IMR-90 (cell line): ENCODE results near the gene KRTAP19-6. TPM values are rescaled to one million over a fixed set of nuclear protein-coding genes. Genes with fewer than 3 reads are reported as not detected.

Experiments
- ATAC-seq: fragments of 200-7000 bp; cut with Tn5 transposase; 2 replicates; pipeline ENCODE4 v1.9.1; 2020; ENCODE audit warnings: low read depth, mild to moderate bottlenecking, moderate library complexity
- BruUV-seq: library from RNA; stranded (reverse); fragments of 400-500 nt; replicated peaks from 2 replicates; lab custom pipeline; 2021; lab: Mats Ljungman, UMichigan
- CTCF ChIA-PET: fragments of 300-600 bp; formaldehyde crosslinking; extraction: SDS; loops from one replicate; lab custom pipeline; 2021; ENCODE audit warnings: antibody characterized with exemption; lab: Yijun Ruan, JAX
- POLR2A ChIA-PET: fragments of 300-600 bp; sonication (Branson Sonifier 250); formaldehyde crosslinking; loops from one replicate; lab custom pipeline; 2022; ENCODE audit warnings: antibody characterized with exemption; ENCODE audit not compliant: unreplicated experiment; lab: Charles Lee
- DNase-seq: peaks from one replicate; pipeline ENCODE4 v3.0.0; 2013
- H2AFZ ChIP-seq: replicated peaks from 2 replicates; pipeline ENCODE3; 2013; ENCODE audit warnings: low read length, mild to moderate bottlenecking; ENCODE audit not compliant: poor library complexity
- H2AK5ac ChIP-seq: 2 replicates; pipeline ENCODE4 v1.6.1; 2013; ENCODE audit warnings: low read depth, low read length, inconsistent platforms
- H2AK9ac ChIP-seq: replicated peaks from 2 replicates; pipeline ENCODE3; 2013; ENCODE audit warnings: mild to moderate bottlenecking, low read depth, low read length, moderate library complexity; ENCODE audit not compliant: poor library complexity
- H2BK120ac ChIP-seq: 2 replicates; pipeline ENCODE4 v1.6.1; 2013; ENCODE audit warnings: low read depth, low read length, inconsistent platforms
- H2BK15ac ChIP-seq: 3 replicates; pipeline ENCODE4 v1.6.1; 2013; ENCODE audit warnings: low read depth, low read length, inconsistent platforms
- H2BK20ac ChIP-seq: 2 replicates; pipeline ENCODE4 v1.6.1; 2013; ENCODE audit warnings: low read depth, mild to moderate bottlenecking, inconsistent platforms, low read length, moderate library complexity
- H2BK5ac ChIP-seq: 2 replicates; pipeline ENCODE4 v1.6.1; 2013; ENCODE audit warnings: mild to moderate bottlenecking, low read depth, low read length, inconsistent platforms; ENCODE audit not compliant: poor library complexity, severe bottlenecking
- H3K14ac ChIP-seq: replicated peaks from 2 replicates; pipeline ENCODE4 v1.6.1; 2013; ENCODE audit warnings: low read depth, low read length, inconsistent platforms
- H3K18ac ChIP-seq: 2 replicates; pipeline ENCODE4 v1.6.1; 2013; ENCODE audit warnings: low read depth, low read length, control low read depth
- H3K23ac ChIP-seq: 2 replicates; pipeline ENCODE4 v1.6.1; 2013; ENCODE audit warnings: low read depth, low read length, inconsistent platforms
- H3K27ac ChIP-seq: 2 replicates; pipeline ENCODE4 v1.5.1; 2013; ENCODE audit warnings: mild to moderate bottlenecking, control low read depth, low read length; ENCODE audit not compliant: insufficient read depth
- H3K27me3 ChIP-seq: 2 replicates; pipeline ENCODE4 v1.6.1; 2013; ENCODE audit warnings: low read length; ENCODE audit not compliant: control insufficient read depth, insufficient read depth
- H3K36me3 ChIP-seq: 2 replicates; pipeline ENCODE4 v1.6.1; 2013; ENCODE audit warnings: low read length, mixed read lengths; ENCODE audit not compliant: control insufficient read depth, insufficient read depth
- H3K4ac ChIP-seq: 2 replicates; pipeline ENCODE4 v1.6.1; 2013; ENCODE audit warnings: low read depth, low read length, inconsistent platforms
- H3K4me1 ChIP-seq: 2 replicates; pipeline ENCODE4 v1.6.1; 2013; ENCODE audit warnings: low read length, mixed read lengths; ENCODE audit not compliant: control insufficient read depth, insufficient read depth
- H3K4me2 ChIP-seq: 2 replicates; pipeline ENCODE4 v1.6.1; 2013; ENCODE audit warnings: low read depth, mild to moderate bottlenecking, control low read depth, low read length, moderate library complexity
- H3K4me3 ChIP-seq: 2 replicates; pipeline ENCODE4 v1.5.1; 2013; ENCODE audit warnings: low read depth, mild to moderate bottlenecking, control low read depth, low read length, moderate library complexity; ENCODE audit not compliant: insufficient read depth
- H3K56ac ChIP-seq: 2 replicates; pipeline ENCODE4 v1.6.1; 2013; ENCODE audit warnings: low read length, inconsistent platforms; ENCODE audit not compliant: insufficient read depth; ENCODE audit errors: extremely low read depth
- H3K79me1 ChIP-seq, 2 experiments: 2 replicates each; pipeline ENCODE4 v1.6.1; 2013; ENCODE audit warnings: low read length in 2 of 2, inconsistent platforms in 1 of 2, low read depth in 1 of 2
- H3K9ac ChIP-seq: 2 replicates; pipeline ENCODE4 v1.6.1; 2013; ENCODE audit warnings: low read depth, low read length, control low read depth
- H3K9me1 ChIP-seq: 2 replicates; pipeline ENCODE4 v1.6.1; 2013; ENCODE audit warnings: low read length, inconsistent platforms; ENCODE audit not compliant: insufficient read depth
- H3K9me3 ChIP-seq: 2 replicates; pipeline ENCODE4 v1.6.1; 2013; ENCODE audit warnings: low read length; ENCODE audit not compliant: control insufficient read depth, insufficient read depth
- H4K20me1 ChIP-seq: 2 replicates; pipeline ENCODE4 v1.6.1; 2013; ENCODE audit warnings: low read length, inconsistent platforms; ENCODE audit not compliant: insufficient read depth
- H4K5ac ChIP-seq: 2 replicates; pipeline ENCODE4 v1.6.1; 2013; ENCODE audit warnings: mild to moderate bottlenecking, low read depth, low read length, control low read depth
- H4K8ac ChIP-seq, 2 experiments: 2 replicates each; pipeline ENCODE4 v1.6.1; 2013; ENCODE audit warnings: low read depth in 2 of 2, low read length in 2 of 2, control low read depth in 1 of 2, inconsistent platforms in 1 of 2
- H4K91ac ChIP-seq: 2 replicates; pipeline ENCODE4 v1.6.1; 2013; ENCODE audit warnings: low read depth, low read length, inconsistent platforms; ENCODE audit not compliant: insufficient read depth
- CHD1 ChIP-seq: IDR thresholded peaks from 2 replicates; pipeline ENCODE4 v1.6.1; 2012; ENCODE audit warnings: low read depth, low read length, improper control_type of control experiment
- CTCF ChIP-seq: conservative IDR thresholded peaks from 2 replicates; pipeline ENCODE4 v1.5.1; 2012; ENCODE audit warnings: mild to moderate bottlenecking, low read depth, low read length, improper control_type of control experiment
- FOS ChIP-seq: fragments of 150-350 bp; IDR thresholded peaks from 2 replicates; pipeline ENCODE4 v1.6.1; 2016; ENCODE audit warnings: low read depth, low read length
- MAFK ChIP-seq: IDR thresholded peaks from 2 replicates; pipeline ENCODE4 v1.6.1; 2012; ENCODE audit warnings: low read depth, low read length, improper control_type of control experiment
- MAZ ChIP-seq: IDR thresholded peaks from 2 replicates; pipeline ENCODE4 v1.6.1; 2012; ENCODE audit warnings: low read depth, mild to moderate bottlenecking, low read length, improper control_type of control experiment, moderate library complexity, borderline replicate concordance
- MXI1 ChIP-seq: IDR thresholded peaks from 2 replicates; pipeline ENCODE4 v1.6.1; 2012; ENCODE audit warnings: low read depth, mild to moderate bottlenecking, low read length, moderate library complexity, borderline replicate concordance
- NFE2L2 ChIP-seq: fragments of 150-350 bp; IDR thresholded peaks from 2 replicates; pipeline ENCODE4 v1.6.1; 2016; ENCODE audit warnings: low read depth, mild to moderate bottlenecking, low read length
- POLR2A ChIP-seq: IDR thresholded peaks from 2 replicates; pipeline ENCODE4 v1.6.1; 2012; ENCODE audit warnings: mild to moderate bottlenecking, low read depth, low read length
- RAD21 ChIP-seq: IDR thresholded peaks from 2 replicates; pipeline ENCODE4 v1.6.1; 2012; ENCODE audit warnings: low read length, improper control_type of control experiment
- SMC3 ChIP-seq: fragments of 150-350 bp; IDR thresholded peaks from 2 replicates; pipeline ENCODE4 v1.6.1; 2016; ENCODE audit warnings: low read depth, mild to moderate bottlenecking, antibody characterized with exemption, low read length, moderate library complexity
- USF2 ChIP-seq: fragments of 150-350 bp; IDR thresholded peaks from 2 replicates; pipeline ENCODE4 v1.6.1; 2017; ENCODE audit warnings: mild to moderate bottlenecking, antibody characterized with exemption, low read length, low read depth
- dilution Hi-C: fragments of 300-500 bp; cut with HindIII; formaldehyde crosslinking; loops from one replicate; pipeline ENCODE4 v1.14.3; 2018; ENCODE audit warnings: low sequenced_read_pairs; ENCODE audit not compliant: unreplicated experiment
- in situ Hi-C: fragments of 300-500 bp; cut with MboI; formaldehyde crosslinking; loops from 3 replicates; pipeline ENCODE4 v1.14.3; 2019; ENCODE audit warnings: low sequenced_read_pairs, inconsistent platforms, mixed read lengths
- intact Hi-C: fragments of 100-400 bp; cut with micrococcal nuclease; formaldehyde crosslinking; loops from 2 replicates; pipeline ENCODE4 v1.10.0; 2022
- polyA plus RNA-seq, 3 experiments: library from polyadenylated mRNA; depleted of rRNA; stranded (reverse); fragments of >200 nt; gene quantifications; 2 replicates each; pipeline ENCODE4 v1.2.3, GENCODE V29; 2012; ENCODE audit warnings: low replicate concordance in 1 of 3
- total RNA-seq: library from RNA; depleted of rRNA; stranded (reverse); fragments of >200 nt; gene quantifications from 2 replicates; pipeline ENCODE4 v1.2.3, GENCODE V29; 2012

KRTAP19-6 gene
- total and polyA plus RNA-seq, 2 of the 4 experiments (the other 2 are of a cell fraction): not detected

DNA sequence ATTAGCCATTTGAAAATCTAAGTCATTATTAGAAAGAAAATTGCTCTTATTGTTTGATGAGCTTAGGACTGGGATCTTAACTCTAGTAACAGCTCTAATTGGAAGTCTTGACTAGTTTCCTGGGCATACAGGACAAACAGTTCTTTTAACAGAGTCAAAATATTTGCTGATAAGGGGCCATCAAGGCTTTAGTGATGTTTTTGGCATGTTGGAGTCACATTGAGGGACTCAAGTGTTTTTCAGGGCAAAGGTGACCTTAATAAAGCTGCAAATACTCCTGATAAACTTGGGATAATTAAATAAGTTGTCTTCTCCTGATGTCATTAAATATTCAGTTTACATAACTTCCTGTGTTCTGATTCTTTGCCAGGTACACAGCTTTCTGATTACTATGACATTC, 26.0 kb upstream of the KRTAP19-6 start:
- no peaks in the 10 kb centered on the region for H3K79me1 ChIP-seq
- H3K56ac ChIP-seq: no peak overlapping the region
- in situ Hi-C loops (no loop called here), dilution Hi-C loops (no loop called here), intact Hi-C loops (no loop called here)
- H3K4ac ChIP-seq: no peak overlapping the region
- H2AK5ac ChIP-seq: no peak overlapping the region
- no peak for TF ChIP-seq USF2
- no peak for TF ChIP-seq MXI1
- no peak for TF ChIP-seq MAFK
- TF ChIP-seq MAZ: no peak
- TF ChIP-seq RAD21: no peak
- TF ChIP-seq CTCF: no peak
- no peak for TF ChIP-seq POLR2A
- TF ChIP-seq FOS: no peak
- no peak for TF ChIP-seq NFE2L2
- TF ChIP-seq CHD1: no peak
- TF ChIP-seq SMC3: no peak
- no peak overlapping the region for H3K23ac ChIP-seq
- POLR2A ChIA-PET: no interaction called here
- no peak overlapping the region for H2BK120ac ChIP-seq
- no peak overlapping the region for H2AFZ ChIP-seq
- H3K18ac ChIP-seq: no peak overlapping the region
- CTCF ChIA-PET: no interaction called here
- H4K8ac ChIP-seq: no peak overlapping the region
- H3K4me2 ChIP-seq: no peak overlapping the region
- no peak overlapping the region for H2AK9ac ChIP-seq
- no peaks in the 10 kb centered on the region for H3K36me3 ChIP-seq
- H3K27ac ChIP-seq: no peak overlapping the region
- BruUV-seq: no TSS peak
- H3K27me3 ChIP-seq: no peaks in the 10 kb centered on the region
- no peaks in the 10 kb centered on the region for H4K20me1 ChIP-seq
- H4K91ac ChIP-seq: no peak overlapping the region
- H3K4me1 ChIP-seq: no peaks in the 10 kb centered on the region
- H3K4me3 ChIP-seq: no peak overlapping the region
- no peak overlapping the region for H2BK20ac ChIP-seq
- peaks cover 4% of the 10 kb centered on the region; the same call in 1 of the 2 replicates for H3K9me3 ChIP-seq
- H3K9ac ChIP-seq: no peak overlapping the region
- DNase-seq (no peak), ATAC-seq (no peak)
- H2BK5ac ChIP-seq: no peak overlapping the region
- H3K9me1 ChIP-seq: no peaks in the 10 kb centered on the region
- no peak overlapping the region for H3K14ac ChIP-seq
- no peak overlapping the region for H2BK15ac ChIP-seq
- H4K5ac ChIP-seq: no peak overlapping the region
